GM18502 (cell line): ENCODE measurements around the gene GRIK3.

Experiments used
- ATAC-seq: cut with Tn5 transposase; IDR thresholded peaks from one replicate; pipeline ENCODE4 v1.9.1; 2021; ENCODE audit warnings: mild to moderate bottlenecking; ENCODE audit not compliant: unreplicated experiment, poor library complexity

GRIK3 gene

GRCh38 chr1:36753451-36753850, 280.9 kb downstream of the GRIK3 start:
- ATAC-seq, result no peak

GRCh38 chr1:36752891-36753361, 281.4 kb downstream of the GRIK3 start:
- no peak for ATAC-seq

GRCh38 chr1:36752431-36752830, 281.9 kb downstream of the GRIK3 start:
- no peak for ATAC-seq

GRCh38 chr1:36751525-36751924, 282.8 kb downstream of the GRIK3 start:
- no peak for ATAC-seq

- ATAC-seq, result no peak
These were observed 285.8 kb downstream of the GRIK3 start for GRCh38 chr1:36748466-36748865.
